DMS53 treated with DMSO at 0.1 percent for 48 hours (cell line): Measurements from ENCODE around the gene CACNA1C.

Experiments
- DNase-seq: peaks from one replicate; lab custom pipeline; 2025; ENCODE audit not compliant: unreplicated experiment; lab: John Stamatoyannopoulos, UW

Gene CACNA1C

DNA sequence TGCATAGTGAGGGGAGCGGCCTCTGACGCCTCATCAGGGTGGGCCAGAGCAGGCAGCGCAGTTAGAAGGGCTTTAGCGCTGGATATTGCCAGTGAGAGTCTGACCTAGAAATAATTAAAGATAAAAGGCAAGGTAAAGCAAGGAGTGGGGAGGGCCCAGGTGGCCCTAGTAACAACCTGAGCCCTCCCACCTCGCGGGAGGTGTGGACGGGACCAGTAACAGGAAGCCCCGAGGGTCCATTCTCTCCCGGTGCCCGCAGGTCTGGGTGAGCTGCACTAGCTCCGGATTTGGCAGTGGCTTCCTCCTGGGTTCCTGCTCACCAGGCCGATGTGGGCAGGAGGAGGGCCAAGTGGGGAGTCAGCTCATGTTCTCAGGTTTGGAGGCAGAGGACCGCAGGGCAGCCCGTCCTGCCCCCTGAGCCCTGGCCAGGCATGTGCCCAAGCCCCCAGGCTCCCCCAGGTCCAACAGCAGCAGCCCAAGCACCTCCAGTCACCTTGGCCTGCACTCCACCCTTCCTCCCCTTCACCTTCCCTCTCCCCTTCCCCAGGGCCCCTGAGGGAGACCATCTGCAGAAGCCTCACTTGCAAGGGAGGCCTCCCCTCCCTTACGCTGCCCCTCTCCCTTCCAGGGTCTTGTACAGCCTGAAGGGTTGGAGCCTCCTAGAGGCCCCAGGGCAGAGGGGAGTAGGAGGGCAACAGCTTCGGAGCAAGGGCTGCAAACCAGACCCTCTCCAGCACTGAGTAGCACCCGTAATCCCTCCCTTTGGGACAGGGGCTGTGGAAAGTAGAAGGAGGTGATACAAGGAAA, 597.7 kb downstream of the CACNA1C start:
- no peak for DNase-seq

DNA sequence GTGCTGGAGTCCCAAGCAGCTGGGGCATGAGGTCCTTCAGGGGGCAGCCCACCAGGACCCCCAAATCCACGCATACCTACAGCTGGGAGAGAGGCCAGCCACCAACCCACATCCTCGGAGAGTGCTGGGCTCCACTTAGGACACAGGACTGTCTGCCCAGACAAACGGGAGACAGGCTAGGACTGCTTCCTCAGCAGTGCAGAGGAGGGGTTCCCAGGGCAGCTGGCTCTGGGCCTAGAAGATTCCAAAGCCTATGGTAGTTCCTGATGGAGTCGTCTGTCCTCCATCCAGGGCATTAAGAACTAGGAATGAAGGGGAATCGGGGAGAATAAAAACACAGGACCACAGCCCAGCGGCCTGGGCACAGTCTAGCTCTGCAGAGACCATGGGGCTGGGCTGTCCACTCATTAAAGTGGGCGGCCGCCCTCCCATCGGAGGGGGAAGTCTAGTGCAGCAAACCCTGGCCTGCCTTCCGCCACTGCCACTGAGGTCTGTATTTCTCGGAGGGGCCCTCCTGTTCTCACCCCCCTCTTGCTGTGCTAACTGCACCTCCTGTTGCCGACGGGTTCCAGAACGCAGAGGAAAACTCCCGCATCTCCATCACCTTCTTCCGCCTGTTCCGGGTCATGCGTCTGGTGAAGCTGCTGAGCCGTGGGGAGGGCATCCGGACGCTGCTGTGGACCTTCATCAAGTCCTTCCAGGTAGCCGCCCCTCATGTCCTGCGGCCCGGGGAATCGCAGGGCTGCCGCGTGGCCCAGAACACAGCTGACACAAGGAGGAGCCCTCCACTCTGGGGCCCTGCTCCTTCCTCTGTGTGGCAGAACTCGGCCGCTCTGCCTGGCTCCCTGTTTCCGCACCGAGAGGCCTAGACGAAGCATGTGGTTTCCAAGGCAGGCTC, 598.5 kb downstream of the CACNA1C start:
- no peak for DNase-seq

DNA sequence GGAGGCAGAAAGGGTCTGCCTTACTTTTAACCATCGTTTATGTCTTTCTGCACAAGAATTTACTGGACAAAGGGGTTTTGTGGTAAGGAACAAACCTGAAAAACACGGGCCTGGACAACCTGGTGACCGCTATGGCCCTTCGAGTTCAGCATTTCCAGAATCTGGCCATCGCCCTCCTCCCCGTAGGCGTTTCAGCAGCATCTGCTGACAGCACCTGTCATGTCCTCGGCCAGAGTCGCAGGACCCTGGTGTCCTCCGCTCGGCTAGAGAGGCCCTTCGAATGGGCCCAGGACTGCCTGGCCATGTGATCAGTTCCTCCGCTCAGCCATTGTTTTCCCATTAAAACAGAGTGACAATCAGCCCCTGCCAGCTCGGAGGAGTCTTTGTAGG, 599.2 kb downstream of the CACNA1C start:
- no peak for DNase-seq

DNA sequence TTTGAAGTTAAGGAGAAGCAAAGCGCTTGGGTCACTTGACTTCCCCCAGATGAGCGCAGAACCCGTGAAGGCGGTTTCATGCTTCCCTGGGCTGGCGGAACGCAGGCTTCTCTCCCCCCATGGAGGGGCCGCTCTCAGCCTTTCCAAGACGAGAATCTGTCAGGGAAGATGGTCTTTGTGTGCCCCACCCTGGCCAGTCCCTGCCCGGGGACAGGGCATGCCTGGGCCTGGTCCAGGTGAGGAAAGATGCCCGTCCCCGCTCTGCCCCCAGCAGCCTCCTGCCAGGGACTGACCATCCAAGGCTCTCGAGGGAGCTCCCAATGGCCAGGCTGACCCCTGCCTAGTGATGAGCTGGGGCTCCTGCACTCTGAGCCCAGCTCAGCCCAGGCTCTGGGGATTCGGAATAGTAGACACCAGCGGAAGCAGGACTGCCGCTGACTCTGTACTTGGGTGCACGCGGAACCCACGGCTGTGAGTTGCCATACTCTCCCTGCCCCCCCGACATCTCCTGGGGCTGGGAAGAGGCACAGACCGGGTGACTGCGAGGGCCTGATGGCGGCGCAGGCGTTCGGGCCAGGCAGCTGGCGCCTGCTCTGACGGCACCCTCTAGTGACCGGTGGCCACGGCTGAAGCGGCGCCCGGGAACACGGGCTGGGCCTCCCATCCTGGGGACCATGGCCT, 599.8 kb downstream of the CACNA1C start:
- DNase-seq = no peak

DNA sequence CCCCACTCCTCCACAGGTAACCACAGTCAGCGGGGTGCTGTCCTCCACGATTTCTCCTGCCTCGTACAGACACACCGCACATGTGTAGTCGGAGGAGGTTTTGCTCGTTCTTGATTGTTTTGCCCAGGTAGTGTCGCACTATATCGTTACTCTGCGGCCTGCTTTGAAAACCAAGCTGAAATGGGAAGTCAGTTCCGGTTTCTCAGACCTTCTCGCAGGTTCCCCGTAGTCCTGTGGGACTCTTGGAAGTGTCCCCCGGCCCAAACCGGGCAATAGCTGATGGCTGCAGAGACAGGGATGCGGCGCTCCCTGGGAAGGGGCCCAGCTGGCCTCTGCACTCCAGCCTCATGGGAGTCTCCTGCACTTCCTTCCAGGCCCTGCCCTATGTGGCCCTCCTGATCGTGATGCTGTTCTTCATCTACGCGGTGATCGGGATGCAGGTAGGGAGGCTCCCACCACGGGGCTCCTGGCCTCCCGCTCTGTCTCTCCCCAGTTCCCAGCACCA, 600.7 kb downstream of the CACNA1C start:
- no peak for DNase-seq

DNA sequence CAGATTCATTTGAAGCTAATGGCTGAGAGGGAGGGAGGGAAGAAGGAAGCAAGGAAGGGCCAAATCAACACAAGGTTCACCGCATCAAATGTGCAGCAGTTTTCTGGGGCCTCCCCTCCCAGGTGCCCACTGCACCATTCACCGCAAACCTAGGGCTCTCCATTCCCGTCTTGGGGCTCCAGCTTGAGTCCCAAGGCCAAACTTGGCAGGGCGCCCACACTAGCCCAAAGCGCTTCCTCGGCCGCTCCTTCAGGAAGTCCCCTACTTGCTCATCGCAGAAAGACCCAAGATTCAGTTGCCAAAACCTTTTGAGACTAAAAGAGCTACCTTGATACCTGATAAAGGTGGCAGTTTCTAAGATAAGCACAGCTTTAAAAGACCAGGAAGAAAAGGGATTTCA, 601.5 kb downstream of the CACNA1C start:
- no peak for DNase-seq

DNA sequence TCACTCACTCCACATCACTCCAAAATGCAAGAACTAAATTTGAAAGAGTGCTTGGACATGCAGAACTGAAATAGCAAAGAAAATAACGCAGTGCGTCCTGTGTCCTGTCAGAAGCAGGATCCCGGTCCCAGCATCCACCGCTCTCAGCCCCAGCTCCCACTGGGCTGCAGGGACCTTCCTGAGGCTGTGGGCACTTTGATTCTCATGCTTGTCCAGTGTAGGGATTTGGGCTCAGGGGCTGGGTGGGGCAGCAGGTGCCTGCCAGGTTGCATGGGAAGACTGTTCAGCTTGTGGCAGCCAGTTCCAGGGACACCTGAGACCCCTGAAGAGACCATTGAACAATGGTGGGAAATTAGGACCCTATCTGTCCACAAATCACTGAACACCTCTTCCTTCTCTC, 602.0 kb downstream of the CACNA1C start:
- DNase-seq = no peak

DNA sequence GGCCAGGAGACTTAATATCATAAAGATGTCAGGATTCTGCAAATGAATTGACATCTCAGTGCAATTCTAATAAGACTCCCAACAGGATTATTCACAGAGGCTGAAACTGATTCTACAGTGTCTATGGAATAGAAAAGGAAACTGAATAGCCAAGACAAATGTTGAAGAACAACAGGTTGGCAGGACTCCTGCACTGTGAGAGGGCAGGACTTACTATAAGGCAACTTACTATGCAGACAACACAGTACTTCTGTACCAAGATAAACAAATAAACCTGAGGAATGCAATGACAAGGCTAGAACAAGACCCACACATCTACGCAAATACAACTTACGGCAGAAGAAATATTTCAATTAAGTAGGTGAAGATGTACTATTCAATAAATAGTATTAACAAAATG, 609.7 kb downstream of the CACNA1C start:
- no peak for DNase-seq

DNA sequence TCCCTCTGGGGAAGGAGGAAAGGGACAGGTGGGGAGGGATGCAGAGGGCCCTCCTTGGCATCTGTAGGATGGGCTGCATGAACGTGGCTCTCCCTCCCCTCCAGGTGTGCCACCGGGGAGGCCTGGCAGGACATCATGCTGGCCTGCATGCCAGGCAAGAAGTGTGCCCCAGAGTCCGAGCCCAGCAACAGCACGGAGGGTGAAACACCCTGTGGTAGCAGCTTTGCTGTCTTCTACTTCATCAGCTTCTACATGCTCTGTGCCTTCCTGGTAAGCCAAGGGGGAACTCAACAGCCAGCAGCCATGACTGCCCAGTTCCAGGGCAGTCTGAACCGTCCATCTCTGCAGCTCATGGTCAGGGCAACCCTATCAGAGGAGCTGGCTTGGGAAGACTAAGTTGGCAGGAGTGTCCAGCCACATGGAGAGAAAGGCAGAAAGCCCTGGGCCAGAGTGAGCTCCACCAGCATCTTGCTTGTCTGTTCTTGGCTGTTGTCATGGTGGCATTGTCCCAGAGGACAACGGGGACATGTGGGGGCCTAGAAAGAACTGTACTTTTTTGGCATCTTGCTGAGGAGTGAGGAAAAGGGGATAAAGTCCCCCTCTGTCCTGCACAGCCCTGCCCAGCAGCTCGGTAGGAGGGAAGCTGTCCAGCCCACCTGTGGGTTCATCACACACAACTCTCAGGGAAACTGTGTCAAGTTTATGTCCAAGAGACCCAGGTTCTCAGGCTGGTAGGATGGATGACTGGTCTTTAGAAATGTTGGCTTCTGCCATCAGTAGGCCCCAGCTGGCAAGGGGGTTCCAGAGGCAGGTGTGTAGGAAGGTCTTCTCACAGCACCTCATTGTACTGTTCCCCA, 612.2 kb downstream of the CACNA1C start:
- DNase-seq = no peak

DNA sequence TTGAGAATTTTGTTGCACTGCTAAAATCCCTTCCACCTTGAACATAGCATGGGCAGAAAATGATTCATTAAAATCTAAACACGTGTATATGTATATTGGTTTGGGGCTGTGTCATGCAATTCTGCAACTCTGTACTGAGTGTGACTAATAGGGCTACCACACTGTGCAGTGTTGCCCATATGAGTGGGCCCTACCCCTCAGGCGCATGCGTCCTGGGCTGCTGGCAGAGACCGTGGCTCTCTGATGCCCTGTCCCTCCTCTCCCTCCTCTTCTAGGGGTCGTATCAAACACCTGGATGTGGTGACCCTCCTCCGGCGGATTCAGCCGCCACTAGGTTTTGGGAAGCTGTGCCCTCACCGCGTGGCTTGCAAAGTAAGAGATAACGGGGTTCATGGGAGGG, 613.6 kb downstream of the CACNA1C start:
- no peak for DNase-seq

DNA sequence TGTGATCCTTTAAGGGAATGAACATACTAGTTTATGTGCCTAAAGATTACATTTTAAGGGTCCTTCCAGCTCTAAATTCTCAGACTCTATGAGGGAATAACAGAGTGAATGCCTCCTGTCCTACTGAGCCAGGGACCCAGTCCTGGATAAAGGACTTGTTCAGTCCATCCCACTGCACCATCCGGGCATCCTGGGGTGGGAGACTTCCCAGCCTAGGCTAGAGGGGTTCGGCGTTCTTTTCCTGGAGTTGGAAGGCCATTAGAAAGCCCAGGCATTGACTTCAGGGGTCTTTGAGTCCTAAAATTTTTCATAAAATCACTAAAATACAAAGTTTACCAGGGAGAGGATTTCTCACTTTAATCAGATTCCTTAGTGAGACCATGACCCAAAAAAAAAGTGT, 614.1 kb downstream of the CACNA1C start:
- no peak for DNase-seq

DNA sequence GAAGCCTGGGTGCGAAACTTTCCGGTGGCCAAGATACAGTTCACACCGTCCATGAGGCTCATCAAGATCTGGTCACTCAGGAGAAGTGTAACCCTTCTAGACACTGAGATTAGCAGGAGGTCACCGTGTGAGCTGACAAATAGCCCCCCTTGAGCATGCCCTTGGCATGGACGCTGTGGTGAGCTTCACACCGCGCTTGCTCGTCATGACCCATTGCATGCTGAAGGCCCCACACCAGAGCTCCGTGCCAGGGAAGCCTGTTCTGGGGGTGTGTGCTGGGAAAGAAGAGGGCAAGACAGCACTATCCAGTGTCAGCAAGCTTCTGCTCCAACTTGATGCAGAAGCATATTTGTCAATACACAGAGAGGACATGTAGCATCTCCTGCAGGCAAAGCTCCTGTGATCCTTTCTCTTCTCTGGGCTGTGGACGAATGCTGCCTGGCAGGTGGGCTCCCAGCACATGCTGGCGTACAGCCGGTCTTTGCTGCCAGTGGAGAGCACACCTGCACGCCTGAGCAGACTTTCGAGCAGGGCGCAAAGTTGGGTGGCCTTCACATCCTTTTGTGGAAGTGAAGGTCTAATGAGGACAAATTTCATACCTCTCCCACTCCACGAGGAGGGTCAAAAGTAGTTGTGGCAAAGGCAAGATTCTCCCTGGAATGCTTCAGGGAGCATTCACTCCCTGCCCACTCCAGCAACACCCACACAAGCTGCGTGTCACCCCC, 615.1 kb downstream of the CACNA1C start:
- DNase-seq = no peak

DNA sequence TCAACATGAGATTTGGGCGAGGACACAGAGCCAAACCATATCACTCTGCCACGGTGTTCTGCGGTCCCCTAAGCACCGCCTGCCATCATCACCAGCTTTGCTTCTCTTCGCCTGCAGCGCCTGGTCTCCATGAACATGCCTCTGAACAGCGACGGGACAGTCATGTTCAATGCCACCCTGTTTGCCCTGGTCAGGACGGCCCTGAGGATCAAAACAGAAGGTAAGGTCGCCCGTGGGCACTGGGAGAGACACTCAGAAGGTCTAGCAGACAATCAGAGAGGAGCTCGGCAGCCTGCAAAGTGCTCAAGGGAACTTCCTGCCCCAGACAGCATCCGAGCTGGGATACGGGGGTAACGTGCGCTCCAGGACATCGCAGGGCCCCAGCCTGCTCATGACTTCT, 616.0 kb downstream of the CACNA1C start:
- no peak for DNase-seq

DNA sequence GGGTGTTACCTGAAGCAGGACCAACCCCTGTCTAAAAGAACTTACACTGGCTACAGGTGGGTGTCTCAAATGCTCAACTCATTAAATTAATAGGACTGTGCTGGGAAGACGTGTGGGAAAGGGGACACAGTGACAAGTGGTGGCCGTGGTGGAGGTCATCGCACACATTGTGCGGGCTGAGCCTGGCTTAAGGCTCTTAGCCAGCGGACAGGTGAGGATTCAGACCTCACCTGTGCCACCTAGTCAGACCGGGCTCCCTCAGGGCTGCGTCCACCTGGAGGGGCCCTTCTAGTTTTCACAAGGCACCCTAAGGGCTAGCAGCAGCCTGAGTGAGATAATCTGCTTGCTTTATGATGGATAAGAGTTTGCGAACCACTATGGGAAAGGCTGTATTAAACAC, 616.8 kb downstream of the CACNA1C start:
- DNase-seq = no peak

DNA sequence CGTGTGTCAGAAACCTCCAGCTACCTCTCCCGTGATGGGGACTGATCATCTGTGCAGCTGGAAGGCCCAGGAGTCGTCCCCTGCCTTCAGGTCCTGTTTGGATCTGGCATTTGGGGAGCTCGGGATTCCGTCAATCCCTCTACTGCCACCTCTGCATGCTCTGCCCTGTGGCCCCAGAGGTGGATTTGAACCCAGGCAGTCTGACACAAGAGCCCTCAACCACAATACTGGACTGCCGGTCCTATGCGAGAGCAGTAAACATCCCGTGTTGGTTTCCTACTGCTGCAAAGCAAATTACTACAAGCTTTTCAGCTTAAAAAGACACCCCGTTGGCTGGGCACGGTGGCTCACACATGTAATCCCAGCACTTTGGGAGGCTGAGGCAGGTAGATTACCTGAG, 620.1 kb downstream of the CACNA1C start:
- no peak for DNase-seq

DNA sequence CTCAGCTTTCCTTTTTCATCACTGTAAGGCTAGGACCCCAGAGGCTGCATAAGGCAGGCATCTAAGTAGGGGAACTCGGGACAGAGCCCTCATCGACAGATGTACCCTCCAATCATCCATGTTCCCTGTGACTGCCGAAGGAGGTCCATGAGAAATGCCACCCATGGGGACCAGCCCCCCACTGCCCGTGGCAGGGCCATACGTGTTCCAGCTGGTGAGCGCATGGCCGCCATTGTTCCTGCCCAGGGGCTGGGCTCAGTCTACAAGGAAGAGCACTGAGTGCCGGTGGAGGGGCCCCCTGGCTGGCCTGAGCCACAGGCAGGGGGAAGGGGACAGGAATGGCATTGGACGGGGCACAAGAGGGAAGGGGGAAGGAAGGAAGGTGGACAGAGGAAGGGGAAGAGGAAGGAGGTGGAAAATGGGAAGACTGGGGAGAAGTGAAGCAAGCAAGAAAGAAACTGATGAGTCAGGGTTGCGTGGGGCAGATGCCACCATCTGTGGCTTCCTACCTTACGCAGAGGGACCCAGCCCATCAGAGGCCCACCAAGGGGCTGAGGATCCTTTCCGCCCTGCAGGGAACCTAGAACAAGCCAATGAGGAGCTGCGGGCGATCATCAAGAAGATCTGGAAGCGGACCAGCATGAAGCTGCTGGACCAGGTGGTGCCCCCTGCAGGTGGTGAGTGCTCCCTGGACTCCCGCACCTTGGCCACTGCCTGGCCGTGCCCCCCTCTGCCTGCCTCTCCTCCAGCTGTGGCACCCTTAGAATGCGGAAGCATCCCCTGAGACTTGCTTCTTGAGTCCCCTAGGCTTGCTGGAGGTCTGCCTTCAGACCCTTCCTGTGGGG, 621.4 kb downstream of the CACNA1C start:
- DNase-seq = no peak

DNA sequence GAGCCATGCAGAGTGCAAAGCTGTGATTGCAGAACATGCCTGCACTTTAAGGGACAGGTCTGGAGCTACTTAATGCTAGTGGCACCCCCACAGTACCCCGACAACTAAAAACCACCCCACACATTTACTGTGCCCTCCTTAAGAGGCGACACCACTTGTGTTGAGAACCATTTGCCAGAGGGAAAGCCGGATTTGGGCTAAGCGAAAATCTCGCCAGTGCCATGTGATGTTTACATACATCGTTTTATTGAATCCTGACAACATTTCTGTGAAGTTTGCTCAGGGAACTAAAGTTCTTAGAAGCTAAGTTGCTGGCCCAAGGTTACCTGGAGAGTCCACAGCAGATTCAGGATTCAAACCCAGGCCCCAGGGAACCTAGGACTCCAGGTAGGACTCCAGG, 623.0 kb downstream of the CACNA1C start:
- no peak for DNase-seq

DNA sequence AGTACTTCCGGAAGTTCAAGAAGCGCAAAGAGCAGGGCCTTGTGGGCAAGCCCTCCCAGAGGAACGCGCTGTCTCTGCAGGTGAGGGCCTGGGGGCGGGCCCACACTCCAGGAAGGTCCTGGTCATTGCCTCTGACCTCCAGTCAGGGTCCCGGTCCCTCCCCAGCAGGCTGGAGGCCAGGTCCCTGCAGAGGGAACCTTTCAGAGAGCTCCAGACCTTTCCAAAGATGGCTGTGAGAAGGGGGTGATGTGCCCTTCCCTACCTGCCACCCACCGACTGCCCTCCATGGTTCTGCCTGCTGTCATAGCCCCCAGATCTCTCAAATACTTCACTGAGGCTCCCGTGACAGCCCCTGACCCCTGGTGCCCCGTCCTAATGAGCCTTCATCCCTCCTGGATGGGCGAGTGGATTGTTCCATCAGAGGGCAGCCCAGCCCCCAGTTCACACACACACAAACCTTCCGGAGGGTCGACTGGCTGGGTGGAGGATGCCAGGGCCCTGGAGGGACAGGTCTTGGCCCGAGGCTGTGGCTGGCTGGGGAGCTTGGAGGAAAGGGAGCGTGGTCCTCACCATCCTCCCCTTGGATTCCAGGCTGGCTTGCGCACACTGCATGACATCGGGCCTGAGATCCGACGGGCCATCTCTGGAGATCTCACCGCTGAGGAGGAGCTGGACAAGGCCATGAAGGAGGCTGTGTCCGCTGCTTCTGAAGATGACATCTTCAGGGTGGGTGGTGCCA, 624.5 kb downstream of the CACNA1C start:
- no peak for DNase-seq
